ENCODE measurements around the gene PHF20.
"Not testable (repeated sequence)": the region's sequence is repeated elsewhere in the genome, so short reads cannot be mapped to it uniquely, and the experiment has no call there.

Gene PHF20

GRCh38 chr20:35830264-35830663 lies 58.4 kb downstream of the PHF20 start:
- no peak for DNase-seq (ENCODE audit: low read depth, low spot score)
- no peak overlapping the region for H3K4me3 ChIP-seq (ENCODE audit: low read length)

- DNase-seq (ENCODE audit: low read depth, low spot score): no peak
- no peak overlapping the region for H3K4me3 ChIP-seq (ENCODE audit: low read length)
Measured at GRCh38 chr20:35831029-35831428, 59.2 kb downstream of the PHF20 start.

- no peak for DNase-seq (ENCODE audit: low read depth, low spot score)
- H3K4me3 ChIP-seq (ENCODE audit: low read length): no peak overlapping the region
Measured at GRCh38 chr20:35831971-35832370, 60.2 kb downstream of the PHF20 start.

- H3K4me3 ChIP-seq (ENCODE audit: low read length): no peak overlapping the region
- DNase-seq (ENCODE audit: low read depth, low spot score): no peak
Measured at GRCh38 chr20:35833241-35833640, 61.4 kb downstream of the PHF20 start.

- no peak for DNase-seq (ENCODE audit: low read depth, low spot score)
- H3K4me3 ChIP-seq (ENCODE audit: low read length): no peak overlapping the region
Measured at GRCh38 chr20:35837577-35838195, 65.9 kb downstream of the PHF20 start.

- no peak for DNase-seq (ENCODE audit: low read depth, low spot score)
- H3K4me3 ChIP-seq (ENCODE audit: low read length): no peak overlapping the region
Measured at GRCh38 chr20:35838205-35838604, 66.4 kb downstream of the PHF20 start.

GRCh38 chr20:35839904-35840303 lies 68.1 kb downstream of the PHF20 start:
- DNase-seq (ENCODE audit: low read depth, low spot score): peak; percentile 6
- H3K4me3 ChIP-seq (ENCODE audit: low read length): no peak overlapping the region

GRCh38 chr20:35840421-35840820 lies 68.6 kb downstream of the PHF20 start:
- H3K4me3 ChIP-seq (ENCODE audit: low read length): no peak overlapping the region
- DNase-seq (ENCODE audit: low read depth, low spot score): no peak

GRCh38 chr20:35842361-35842760 lies 70.5 kb downstream of the PHF20 start:
- H3K4me3 ChIP-seq (ENCODE audit: low read length): no peak overlapping the region
- DNase-seq (ENCODE audit: low read depth, low spot score): no peak

GRCh38 chr20:35843894-35844293 lies 72.1 kb downstream of the PHF20 start:
- H3K4me3 ChIP-seq (ENCODE audit: low read length); DNase-seq (ENCODE audit: low read depth, low spot score): not testable (repeated sequence)

- DNase-seq (ENCODE audit: low read depth, low spot score): no peak
Measured at GRCh38 chr20:35845561-35845960, 73.7 kb downstream of the PHF20 start.

GRCh38 chr20:35849706-35850105 lies 77.9 kb downstream of the PHF20 start:
- DNase-seq (ENCODE audit: low read depth, low spot score): no peak
- H3K4me3 ChIP-seq (ENCODE audit: low read length): no peak overlapping the region

More at GRCh38 chr20:35845561-35845960, 73.7 kb downstream of the PHF20 start:
- H3K4me3 ChIP-seq (ENCODE audit: low read length): no peak overlapping the region

- DNase-seq (ENCODE audit: low read depth, low spot score); H3K4me3 ChIP-seq (ENCODE audit: low read length): not testable (repeated sequence)
Measured at GRCh38 chr20:35851659-35852058, 79.8 kb downstream of the PHF20 start.

GRCh38 chr20:35854713-35855348 lies 83.0 kb downstream of the PHF20 start:
- no peak for DNase-seq (ENCODE audit: low read depth, low spot score)
- H3K4me3 ChIP-seq (ENCODE audit: low read length): no peak overlapping the region

- H3K4me3 ChIP-seq (ENCODE audit: low read length); DNase-seq (ENCODE audit: low read depth, low spot score): not testable (repeated sequence)
Measured at GRCh38 chr20:35855641-35856040, 83.8 kb downstream of the PHF20 start.

- no peak for DNase-seq (ENCODE audit: low read depth, low spot score)
- no peak overlapping the region for H3K4me3 ChIP-seq (ENCODE audit: low read length)
Measured at GRCh38 chr20:35856866-35857265, 85.1 kb downstream of the PHF20 start.

GRCh38 chr20:35866418-35867202 lies 94.8 kb downstream of the PHF20 start:
- no peak for DNase-seq (ENCODE audit: low read depth, low spot score)
- no peak overlapping the region for H3K4me3 ChIP-seq (ENCODE audit: low read length)

- H3K4me3 ChIP-seq (ENCODE audit: low read length): no peak overlapping the region
Measured at GRCh38 chr20:35870541-35871258, 98.9 kb downstream of the PHF20 start.

GRCh38 chr20:35871259-35871771 lies 99.5 kb downstream of the PHF20 start:
- no peak overlapping the region for H3K4me3 ChIP-seq (ENCODE audit: low read length)
- DNase-seq (ENCODE audit: low read depth, low spot score): no peak

More at GRCh38 chr20:35870541-35871258, 98.9 kb downstream of the PHF20 start:
- no peak for DNase-seq (ENCODE audit: low read depth, low spot score)

- DNase-seq (ENCODE audit: low read depth, low spot score): no peak
- no peak overlapping the region for H3K4me3 ChIP-seq (ENCODE audit: low read length)
Measured at GRCh38 chr20:35876033-35876320, 104.2 kb downstream of the PHF20 start.

Measured in Jurkat, Clone E6-1 (cell line).